ENCODE data around the gene TNFSF18. TPM values are rescaled to one million over a fixed set of nuclear protein-coding genes. Genes with fewer than 3 reads are reported as not detected.

The TNFSF18 gene
- total RNA-seq, 4 donors from 2014 or later = 1.8 TPM; not detected in 3

DNA sequence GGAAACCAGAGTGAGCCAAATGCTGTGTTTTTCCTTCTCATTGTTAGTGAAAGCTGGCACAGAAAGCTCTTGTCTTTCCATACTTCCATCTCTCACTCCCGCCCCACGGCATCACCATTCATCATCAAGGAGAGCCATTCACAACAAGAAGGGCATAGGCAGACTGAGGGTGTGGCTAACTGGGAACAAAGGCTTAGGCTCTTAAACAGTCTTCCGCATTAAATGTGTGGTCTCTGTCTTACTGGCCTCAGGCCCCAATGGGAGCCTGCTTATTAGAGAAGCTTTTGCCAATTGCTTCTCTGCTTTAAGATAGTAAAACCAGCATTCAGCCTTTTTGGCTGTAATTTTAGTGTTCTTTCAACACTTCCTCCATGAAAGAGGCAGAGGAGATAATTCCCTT is 51.4 kb downstream of the TNFSF18 start:
- H3K9me3 ChIP-seq = no peaks in the 10 kb centered on the region
- no peak overlapping the region for H3K4me3 ChIP-seq
- intact Hi-C loops (cut with DNase I; ENCODE audit: low total_unique reads) = no loop called here
- H3K27ac ChIP-seq = no peak overlapping the region
- TF ChIP-seq, protein P1, sequence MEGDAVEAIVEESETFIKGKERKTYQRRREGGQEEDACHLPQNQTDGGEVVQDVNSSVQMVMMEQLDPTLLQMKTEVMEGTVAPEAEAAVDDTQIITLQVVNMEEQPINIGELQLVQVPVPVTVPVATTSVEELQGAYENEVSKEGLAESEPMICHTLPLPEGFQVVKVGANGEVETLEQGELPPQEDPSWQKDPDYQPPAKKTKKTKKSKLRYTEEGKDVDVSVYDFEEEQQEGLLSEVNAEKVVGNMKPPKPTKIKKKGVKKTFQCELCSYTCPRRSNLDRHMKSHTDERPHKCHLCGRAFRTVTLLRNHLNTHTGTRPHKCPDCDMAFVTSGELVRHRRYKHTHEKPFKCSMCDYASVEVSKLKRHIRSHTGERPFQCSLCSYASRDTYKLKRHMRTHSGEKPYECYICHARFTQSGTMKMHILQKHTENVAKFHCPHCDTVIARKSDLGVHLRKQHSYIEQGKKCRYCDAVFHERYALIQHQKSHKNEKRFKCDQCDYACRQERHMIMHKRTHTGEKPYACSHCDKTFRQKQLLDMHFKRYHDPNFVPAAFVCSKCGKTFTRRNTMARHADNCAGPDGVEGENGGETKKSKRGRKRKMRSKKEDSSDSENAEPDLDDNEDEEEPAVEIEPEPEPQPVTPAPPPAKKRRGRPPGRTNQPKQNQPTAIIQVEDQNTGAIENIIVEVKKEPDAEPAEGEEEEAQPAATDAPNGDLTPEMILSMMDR (IDR thresholded peaks at IDR 0.05) = no peak
- no peak for TF ChIP-seq POLR2A (IDR thresholded peaks at IDR 0.05)
- H3K36me3 ChIP-seq = no peaks in the 10 kb centered on the region
- DNase-seq = no peak
- no peaks in the 10 kb centered on the region for H3K27me3 ChIP-seq
- H3K4me1 ChIP-seq = no peaks in the 10 kb centered on the region

DNA sequence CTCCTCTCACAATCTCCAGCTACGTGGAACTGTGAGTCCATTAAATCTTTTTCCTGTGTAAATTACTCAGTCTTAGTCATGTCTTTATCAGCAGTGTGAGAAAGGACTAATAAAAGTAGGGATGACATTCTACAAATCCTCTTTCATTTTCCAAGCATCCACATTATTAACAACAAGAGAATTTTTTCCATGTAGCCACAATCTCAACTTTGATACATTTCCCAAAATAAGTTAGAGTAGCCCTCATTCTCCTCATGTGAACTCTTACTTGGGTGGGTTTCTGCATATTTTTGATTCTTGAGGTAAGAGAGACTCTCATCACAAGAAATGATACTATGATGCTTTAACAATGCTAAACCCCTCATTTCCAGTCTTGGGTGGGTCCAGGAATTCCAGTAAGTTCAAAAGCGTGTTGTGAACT is 52.8 kb downstream of the TNFSF18 start:
- no peak for TF ChIP-seq POLR2A (IDR thresholded peaks at IDR 0.05)
- TF ChIP-seq, protein P1 (IDR thresholded peaks at IDR 0.05) = no peak
- no peak overlapping the region for H3K27ac ChIP-seq
- intact Hi-C loops (cut with DNase I; ENCODE audit: low total_unique reads) = no loop called here
- no peak overlapping the region for H3K4me3 ChIP-seq
- H3K27me3 ChIP-seq = no peaks in the 10 kb centered on the region
- DNase-seq = no peak
- H3K4me1 ChIP-seq = no peaks in the 10 kb centered on the region
- H3K36me3 ChIP-seq = no peaks in the 10 kb centered on the region
- H3K9me3 ChIP-seq = no peaks in the 10 kb centered on the region

DNA sequence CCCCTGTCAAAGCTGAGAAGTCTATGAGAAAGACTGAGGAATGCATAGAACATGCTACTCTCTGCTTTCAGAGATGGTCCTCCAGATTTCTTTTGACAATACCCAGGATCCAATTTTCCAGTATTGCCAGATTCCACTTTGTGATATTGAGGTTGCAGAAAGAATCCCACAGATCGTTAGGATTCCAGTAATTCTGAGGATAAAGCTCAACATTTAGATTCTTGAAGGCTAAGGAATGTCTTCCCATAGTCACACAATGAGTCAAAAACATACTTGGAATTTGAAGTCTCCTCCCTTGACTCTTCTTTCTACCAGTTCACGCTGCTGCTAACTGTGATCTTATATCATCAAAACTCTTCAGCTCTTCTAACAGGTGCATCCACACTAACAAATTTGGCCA is 57.1 kb downstream of the TNFSF18 start:
- Histone ChIP-seq H3K36me3 (no peaks in the 10 kb centered on the region), H3K4me1 (no peaks in the 10 kb centered on the region), H3K27me3 (no peaks in the 10 kb centered on the region), H3K9me3 (no peaks in the 10 kb centered on the region), H3K4me3 (no peak overlapping the region), H3K27ac (no peak overlapping the region)
- intact Hi-C loops (cut with DNase I; ENCODE audit: low total_unique reads) = no loop called here
- no peak for DNase-seq
- TF ChIP-seq, protein P1 (IDR thresholded peaks at IDR 0.05) = no peak
- TF ChIP-seq POLR2A (IDR thresholded peaks at IDR 0.05) = no peak

DNA sequence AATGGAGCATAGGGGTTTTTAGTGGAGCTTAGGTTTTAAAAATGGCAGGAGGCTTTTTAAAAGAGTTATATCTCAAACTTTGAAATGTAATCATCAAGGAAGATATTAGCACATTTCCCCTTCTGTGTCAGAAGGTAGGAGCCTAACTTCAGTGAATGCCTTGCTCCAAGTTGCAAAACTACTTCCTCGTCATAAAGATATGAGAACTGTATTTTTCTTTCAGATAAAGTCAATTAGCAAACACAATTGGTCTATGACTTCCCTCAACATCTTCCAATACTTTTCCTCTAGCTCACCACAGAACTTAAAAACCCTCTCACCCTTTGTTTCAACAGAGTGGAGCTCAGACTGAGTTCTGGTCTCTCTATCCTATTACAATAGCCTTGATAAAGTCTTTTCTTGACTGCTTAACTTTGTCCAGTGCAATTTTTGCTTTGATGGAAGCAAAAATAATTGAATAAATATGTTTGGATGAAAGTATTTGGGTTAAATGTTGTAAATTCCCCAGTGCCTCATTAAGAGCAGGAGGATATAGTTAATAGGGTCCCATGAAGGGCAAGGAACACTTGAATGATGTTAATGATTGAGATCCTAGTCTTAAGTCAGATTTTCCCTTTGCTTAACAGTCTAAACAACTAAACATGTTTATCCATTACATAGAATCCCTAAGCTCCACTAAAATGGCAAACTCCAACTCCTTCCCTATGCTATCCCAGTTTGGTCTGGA is 58.9 kb downstream of the TNFSF18 start:
- Histone ChIP-seq H3K27me3 (no peaks in the 10 kb centered on the region), H3K36me3 (no peaks in the 10 kb centered on the region), H3K4me1 (no peaks in the 10 kb centered on the region), H3K4me3 (no peak overlapping the region), H3K27ac (no peak overlapping the region), H3K9me3 (no peaks in the 10 kb centered on the region)
- intact Hi-C loops (cut with DNase I; ENCODE audit: low total_unique reads) = no loop called here
- no peak for DNase-seq
- TF ChIP-seq, protein P1 (IDR thresholded peaks at IDR 0.05) = no peak
- no peak for TF ChIP-seq POLR2A (IDR thresholded peaks at IDR 0.05)

DNA sequence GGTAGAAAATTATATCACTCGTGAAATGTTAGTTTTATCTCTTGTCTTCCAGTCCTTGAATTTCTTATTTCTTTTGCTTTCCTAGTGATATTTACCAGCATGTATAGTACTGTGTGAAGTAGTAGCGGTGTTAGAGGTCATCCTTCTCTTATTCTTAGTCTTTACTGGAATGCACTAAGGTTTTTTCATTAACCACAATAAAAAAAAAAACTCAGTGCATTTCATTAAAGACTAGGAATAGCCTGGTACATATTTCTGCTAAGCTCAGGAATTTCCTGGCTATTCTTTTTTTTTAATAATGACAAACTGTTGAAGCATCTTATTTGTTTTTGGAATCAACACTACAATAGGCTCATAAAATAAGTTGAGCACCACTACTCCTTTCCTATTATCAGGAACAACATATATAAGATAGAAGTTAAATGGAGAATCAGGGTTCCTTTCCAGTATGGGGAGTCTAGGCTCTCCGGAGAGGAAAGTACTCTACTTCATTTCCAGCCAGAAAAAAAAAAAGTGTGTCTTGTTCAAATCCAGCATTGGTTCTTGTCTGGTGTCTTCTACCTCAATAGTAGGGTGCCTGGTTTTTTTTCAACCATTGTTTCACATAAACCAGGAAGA is 60.0 kb downstream of the TNFSF18 start:
- intact Hi-C loops (cut with DNase I; ENCODE audit: low total_unique reads) = no loop called here
- H3K27ac ChIP-seq = no peak overlapping the region
- H3K27me3 ChIP-seq = no peaks in the 10 kb centered on the region
- no peaks in the 10 kb centered on the region for H3K36me3 ChIP-seq
- no peaks in the 10 kb centered on the region for H3K9me3 ChIP-seq
- H3K4me3 ChIP-seq = no peak overlapping the region
- no peaks in the 10 kb centered on the region for H3K4me1 ChIP-seq
- TF ChIP-seq, protein P1 (IDR thresholded peaks at IDR 0.05) = no peak
- TF ChIP-seq POLR2A (IDR thresholded peaks at IDR 0.05) = no peak
- no peak for DNase-seq

All from uterus (tissue), 4 donors.